SH-SY5Y (cell line): Measurements from ENCODE around the gene ZCCHC7.

ENCODE experiments used
- GATA2 ChIP-seq: IDR thresholded peaks from 2 replicates; pipeline ENCODE4 v1.6.1; 2011; ENCODE audit warnings: mild to moderate bottlenecking, low read depth, low read length
- GATA3 ChIP-seq: IDR thresholded peaks from 2 replicates; pipeline ENCODE4 v1.6.1; 2011; ENCODE audit warnings: low read depth, mild to moderate bottlenecking, low read length, moderate library complexity

GRCh38 chr9:37341704-37342103 is 221.3 kb downstream of the ZCCHC7 start:
- no peak for TF ChIP-seq GATA2
- TF ChIP-seq GATA3: no peak
